Stimulated activated CD4-positive, alpha-beta T cell treated with anti-CD3 and anti-CD28 coated beads, Interleukin-4, amount 100 ng/mL, for 4 hours (primary cell): ENCODE measurements around the gene SLC8A3.

Experiments
- DNase-seq, 2 experiments: peaks; one replicate each; pipeline ENCODE4 v3.0.0-alpha.2; 2020

The SLC8A3 gene

GRCh38 chr14:70064136-70064865 is 124.5 kb downstream of the SLC8A3 start:
- no peak for DNase-seq

DNA sequence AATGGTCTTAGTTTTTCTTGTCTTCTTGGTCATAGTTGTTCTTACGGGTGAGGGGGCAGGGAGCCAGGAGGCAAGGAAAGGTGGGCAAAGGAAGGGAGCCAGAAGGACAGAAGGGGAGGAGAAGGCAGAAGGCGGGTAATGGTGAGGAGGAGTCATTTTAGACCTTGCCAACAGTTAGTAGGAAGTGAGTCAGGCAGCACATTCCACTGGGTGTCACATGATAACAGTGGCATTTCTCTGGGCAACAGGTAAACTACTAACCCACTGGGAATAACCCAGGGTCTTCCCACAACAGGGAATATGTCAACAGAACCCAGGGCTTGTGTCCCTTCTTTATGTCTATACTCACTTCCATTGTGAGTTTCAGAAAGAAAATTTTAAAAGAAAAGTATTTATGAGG is 127.6 kb downstream of the SLC8A3 start:
- no peak for DNase-seq

DNA sequence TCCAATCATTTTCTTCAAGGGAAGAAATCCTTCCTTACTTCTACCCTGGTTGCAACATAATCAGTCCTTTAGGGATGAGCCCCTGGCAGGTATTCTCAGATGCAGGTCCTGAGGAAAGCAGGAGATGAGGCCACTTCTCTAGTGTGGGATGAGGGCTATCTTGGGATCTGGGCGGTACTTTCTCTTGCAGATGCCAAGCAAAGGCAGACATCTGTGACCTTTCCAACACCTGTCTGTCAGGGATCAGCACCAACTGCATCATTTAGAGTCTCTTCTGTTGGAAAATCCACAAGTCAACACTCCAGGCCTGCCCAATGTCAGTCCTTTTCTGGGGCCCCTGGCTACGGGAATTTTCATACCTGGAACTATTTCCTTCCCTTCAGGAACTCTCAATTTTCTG is 129.2 kb downstream of the SLC8A3 start:
- DNase-seq = no peak

- DNase-seq = no peak
These were observed 131.1 kb downstream of the SLC8A3 start for GRCh38 chr14:70057519-70058136.

DNA sequence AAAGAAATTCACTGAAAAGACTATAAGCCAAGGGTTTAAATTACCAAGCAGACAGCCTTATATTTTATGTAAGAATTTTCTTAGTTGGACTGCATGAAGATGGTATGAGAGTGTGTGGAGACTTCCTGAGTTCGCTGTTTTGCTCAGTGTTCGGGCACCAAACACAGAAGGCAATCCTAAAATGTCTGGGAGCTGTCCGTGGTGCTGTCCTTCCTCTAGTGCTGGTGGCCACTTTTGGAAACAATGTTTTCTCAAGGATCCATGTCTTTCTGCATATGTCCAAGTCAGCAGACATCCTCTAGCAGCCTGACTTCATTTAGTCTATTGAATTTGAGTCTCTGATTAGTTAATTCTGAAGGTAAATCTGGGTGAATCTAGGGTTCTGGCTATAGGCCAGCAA is 135.8 kb downstream of the SLC8A3 start:
- DNase-seq = peak in 1 of 2 experiments; percentile 2

DNA sequence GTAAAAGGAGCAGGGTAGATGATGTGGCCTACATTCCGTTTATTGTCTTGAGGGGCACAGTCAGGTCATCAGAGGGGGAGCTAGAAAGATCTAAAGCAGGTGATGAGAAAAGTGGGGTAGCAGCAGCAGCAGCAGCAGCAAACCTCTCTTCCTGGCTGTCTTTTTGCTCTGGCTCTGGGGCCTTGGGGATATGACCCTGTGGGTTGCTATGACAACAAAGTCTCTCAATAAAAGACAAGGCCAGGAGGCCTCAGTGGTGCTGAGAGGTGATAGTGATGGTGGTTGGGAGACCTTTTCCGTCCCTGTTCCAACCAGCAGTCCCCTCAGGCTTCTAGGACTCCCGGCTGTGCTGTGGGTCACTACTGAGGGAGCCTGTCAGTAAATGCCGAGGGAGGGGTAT is 138.6 kb downstream of the SLC8A3 start:
- no peak for DNase-seq

GRCh38 chr14:70049605-70050004 is 139.1 kb downstream of the SLC8A3 start:
- DNase-seq = no peak

- DNase-seq = no peak
These were observed 140.5 kb downstream of the SLC8A3 start for GRCh38 chr14:70048313-70048654.

- no peak for DNase-seq
These were observed 141.0 kb downstream of the SLC8A3 start for GRCh38 chr14:70047598-70048312.

- DNase-seq = no peak
These were observed 142.8 kb downstream of the SLC8A3 start for GRCh38 chr14:70045844-70046535.

DNA sequence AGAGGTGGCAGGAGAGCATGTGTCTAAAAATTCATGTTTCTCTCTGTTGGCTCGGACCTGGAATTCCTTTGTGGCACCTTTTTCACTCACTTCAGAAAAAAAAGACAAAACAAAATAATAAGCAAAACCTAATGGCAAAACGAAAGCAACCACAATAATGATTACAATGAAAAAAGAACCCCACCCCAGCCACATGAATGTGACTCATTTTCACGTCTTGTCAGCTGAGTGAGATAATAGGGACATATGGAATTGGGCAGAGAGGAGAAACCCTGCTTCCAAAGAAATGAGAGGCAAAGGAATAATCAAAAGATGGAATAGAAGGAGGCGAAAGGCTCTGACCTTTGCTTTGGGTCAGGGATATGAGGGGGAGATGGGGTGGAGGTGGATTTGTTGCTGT is 143.4 kb downstream of the SLC8A3 start:
- no peak for DNase-seq

- no peak for DNase-seq
These were observed 145.8 kb downstream of the SLC8A3 start for GRCh38 chr14:70043001-70043400.

GRCh38 chr14:70036665-70037064 is 152.1 kb downstream of the SLC8A3 start:
- no peak for DNase-seq

DNA sequence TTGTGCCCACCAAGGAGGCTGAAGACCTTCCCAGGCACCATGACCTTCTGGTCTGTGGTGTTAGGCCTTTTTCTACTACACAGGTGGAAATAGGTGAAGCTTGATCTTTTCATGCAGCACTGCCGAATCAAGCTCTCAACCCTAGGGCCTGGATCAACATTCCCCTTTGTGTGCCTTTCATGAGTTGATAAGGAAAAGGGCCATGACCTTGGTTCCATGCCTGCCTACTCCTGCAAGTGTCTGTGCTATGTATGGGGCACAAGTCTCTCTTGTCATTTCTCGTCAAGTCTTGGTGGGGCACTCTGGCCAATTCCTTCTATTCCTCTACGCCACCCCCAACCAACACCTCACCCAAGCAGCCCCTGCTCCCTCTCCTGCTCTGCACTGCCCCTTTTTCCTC is 154.5 kb downstream of the SLC8A3 start:
- no peak for DNase-seq

DNA sequence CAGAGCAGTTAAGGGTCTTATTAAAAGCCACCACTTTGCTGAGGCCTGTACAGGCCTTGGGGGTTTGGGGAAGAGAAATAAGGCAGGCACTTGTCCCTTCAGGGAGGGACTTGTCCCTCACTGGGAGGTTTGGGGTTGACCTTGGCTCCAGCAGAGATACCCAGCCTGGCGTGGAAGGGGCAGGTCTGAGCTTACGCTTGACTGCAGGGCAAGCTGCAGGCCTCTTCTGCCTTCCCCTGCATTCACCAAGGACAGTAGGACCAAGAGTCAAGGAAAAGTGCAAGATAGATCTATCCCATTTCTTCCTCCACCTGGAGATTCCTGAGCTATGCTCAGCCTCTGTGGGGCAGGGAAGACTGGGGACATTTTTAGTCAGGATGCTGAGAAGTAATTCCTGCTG is 155.2 kb downstream of the SLC8A3 start:
- DNase-seq = no peak

GRCh38 chr14:70033116-70033515 is 155.6 kb downstream of the SLC8A3 start:
- DNase-seq = no peak

- DNase-seq = no peak
These were observed 156.3 kb downstream of the SLC8A3 start for GRCh38 chr14:70032447-70032846.

- no peak for DNase-seq
These were observed 156.7 kb downstream of the SLC8A3 start for GRCh38 chr14:70032016-70032415.

DNA sequence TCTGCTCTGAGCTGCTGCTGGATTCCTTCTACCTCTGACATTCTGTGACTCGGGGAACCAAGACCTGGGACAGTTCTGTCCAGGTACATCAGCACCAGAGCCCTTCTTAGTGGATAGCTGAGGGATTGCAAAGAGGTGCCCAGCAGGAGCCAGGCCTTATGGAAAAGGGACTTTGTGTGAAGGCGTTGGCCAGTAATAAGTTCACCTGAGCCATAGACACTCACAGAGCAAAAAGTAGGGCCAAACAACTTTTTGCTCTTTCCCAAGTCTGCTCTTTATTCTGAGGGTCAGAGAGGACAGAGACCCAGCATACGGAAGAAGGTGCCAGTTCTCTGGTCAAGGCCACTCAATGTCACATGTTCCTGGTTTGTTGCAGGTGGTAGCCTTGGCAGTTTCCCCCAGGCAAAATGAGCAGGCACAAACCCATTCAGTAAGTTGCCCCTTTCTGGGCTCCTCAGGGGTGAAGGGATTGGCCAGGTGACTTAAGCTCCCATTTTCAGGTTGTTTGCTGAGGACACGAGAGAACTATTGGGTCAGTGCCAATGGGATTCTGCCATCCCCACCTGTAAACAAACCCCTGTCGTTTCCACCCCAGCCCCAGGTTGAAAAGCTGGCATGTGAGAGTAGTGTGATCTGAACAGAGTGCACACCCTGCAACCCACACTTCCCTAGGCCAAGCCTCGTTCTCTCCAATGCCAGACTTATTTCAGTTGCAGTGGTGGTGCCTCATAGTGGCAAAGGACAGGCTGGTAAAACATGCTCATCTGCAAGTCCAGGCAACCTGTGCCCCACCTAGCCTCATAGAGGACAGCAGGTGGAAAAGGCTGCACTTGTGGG is 159.2 kb downstream of the SLC8A3 start:
- no peak for DNase-seq

DNA sequence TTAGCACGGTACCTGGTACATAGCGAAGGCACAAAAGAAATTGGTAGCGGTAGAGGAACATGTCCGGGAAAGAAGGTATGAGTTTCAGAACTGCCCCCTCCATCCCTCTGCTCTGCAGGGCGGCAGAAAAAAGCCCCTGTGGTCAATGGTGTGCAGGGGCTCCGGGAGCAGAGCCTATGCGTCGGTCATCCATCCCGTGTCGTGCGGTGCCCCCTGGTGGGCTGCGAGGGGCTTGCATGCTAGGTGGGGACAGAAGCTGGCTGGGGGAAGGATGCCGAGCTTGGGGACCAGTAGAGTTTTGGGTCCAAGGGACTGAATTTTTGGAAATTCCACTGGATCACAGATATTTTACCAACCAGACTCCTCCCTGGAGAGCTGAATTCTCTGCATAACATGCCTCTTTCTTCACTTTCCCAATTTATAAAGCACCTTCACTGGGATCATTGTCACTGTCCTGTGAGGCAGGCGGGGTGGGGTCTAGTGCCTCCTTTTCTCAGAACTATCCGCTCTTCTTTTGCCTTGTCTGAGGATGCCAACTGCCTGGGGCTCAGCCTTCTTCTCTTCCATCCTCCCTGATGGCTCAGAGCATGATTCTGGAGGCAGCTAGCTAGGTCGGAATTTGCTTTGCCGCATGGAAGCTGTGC is 160.8 kb downstream of the SLC8A3 start:
- peak; percentile 17 to 65 for DNase-seq

DNA sequence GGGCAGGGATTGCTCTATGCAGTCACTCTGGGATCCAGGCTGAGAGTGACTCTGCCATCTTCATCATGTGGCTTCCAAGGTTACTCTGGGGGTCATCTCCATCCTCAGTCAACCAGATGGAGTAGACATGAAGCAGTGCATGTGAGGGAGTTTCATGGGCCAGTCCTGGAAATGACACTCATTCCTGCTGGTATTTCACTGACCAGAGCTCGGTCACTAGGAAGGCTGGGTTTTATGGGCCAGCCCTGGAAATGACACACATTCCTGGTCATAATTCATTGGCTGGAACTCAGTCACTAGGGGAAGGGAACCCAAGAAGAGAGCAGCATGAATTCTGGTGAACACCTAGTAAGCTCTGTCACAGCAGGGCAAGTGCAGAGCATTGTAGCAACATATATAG is 164.9 kb downstream of the SLC8A3 start:
- no peak for DNase-seq

DNA sequence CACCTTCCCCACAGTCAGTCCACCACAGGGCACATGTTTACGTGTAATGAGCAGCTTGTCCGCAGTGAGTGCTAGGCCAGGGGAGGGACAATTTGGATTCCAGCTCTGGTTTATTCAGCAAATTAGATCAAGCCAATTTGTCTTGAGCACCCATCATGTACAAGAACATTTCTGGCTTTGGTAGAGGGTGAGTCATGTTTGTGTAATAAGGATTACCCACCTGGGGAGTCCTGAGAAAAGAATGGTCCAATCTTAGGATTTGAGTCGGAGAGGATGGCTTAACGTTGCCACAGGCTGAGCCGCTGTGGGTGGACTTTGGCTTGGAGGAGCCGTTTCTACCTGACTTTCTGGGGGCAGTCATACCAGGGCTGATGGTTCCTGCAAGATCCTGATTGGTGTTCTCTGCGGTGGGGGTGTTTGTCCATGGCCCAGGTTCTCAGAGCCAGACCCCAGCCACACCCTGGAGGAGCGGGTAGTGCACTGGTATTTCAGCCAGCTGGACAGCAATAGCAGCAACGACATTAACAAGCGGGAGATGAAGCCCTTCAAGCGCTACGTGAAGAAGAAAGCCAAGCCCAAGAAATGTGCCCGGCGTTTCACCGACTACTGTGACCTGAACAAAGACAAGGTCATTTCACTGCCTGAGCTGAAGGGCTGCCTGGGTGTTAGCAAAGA is 165.8 kb downstream of the SLC8A3 start:
- DNase-seq = no peak
